HEK293T (cell line): ENCODE measurements around the gene CACNA1E.

ENCODE experiments used
- FOXA1 ChIP-seq: fragments of 450-650 bp; IDR thresholded peaks from 2 replicates; pipeline ENCODE4 v1.6.1; 2016; ENCODE audit warnings: mild to moderate bottlenecking
- FOXK2 ChIP-seq: fragments of 450-650 bp; IDR thresholded peaks from 2 replicates; pipeline ENCODE4 v1.6.1; 2016; ENCODE audit warnings: mild to moderate bottlenecking
- FOXM1 ChIP-seq: fragments of 450-650 bp; IDR thresholded peaks from 2 replicates; pipeline ENCODE4 v1.6.1; 2017; ENCODE audit warnings: mild to moderate bottlenecking, borderline replicate concordance
- L3MBTL2 ChIP-seq: fragments of 450-650 bp; conservative IDR thresholded peaks from 2 replicates; pipeline ENCODE4 v1.6.1; 2016; ENCODE audit warnings: mild to moderate bottlenecking
- LEF1 ChIP-seq: fragments of 450-650 bp; IDR thresholded peaks from 2 replicates; pipeline ENCODE4 v1.6.1; 2017; ENCODE audit warnings: mild to moderate bottlenecking, borderline replicate concordance
- SP1 ChIP-seq: fragments of 450-650 bp; IDR thresholded peaks from 2 replicates; pipeline ENCODE4 v1.6.1; 2017
- SUZ12 ChIP-seq: fragments of 450-650 bp; IDR thresholded peaks from 2 replicates; pipeline ENCODE4 v1.6.1; 2016; ENCODE audit warnings: mild to moderate bottlenecking
- TARDBP ChIP-seq: fragments of 450-650 bp; IDR thresholded peaks from 2 replicates; pipeline ENCODE4 v1.6.1; 2016

DNA sequence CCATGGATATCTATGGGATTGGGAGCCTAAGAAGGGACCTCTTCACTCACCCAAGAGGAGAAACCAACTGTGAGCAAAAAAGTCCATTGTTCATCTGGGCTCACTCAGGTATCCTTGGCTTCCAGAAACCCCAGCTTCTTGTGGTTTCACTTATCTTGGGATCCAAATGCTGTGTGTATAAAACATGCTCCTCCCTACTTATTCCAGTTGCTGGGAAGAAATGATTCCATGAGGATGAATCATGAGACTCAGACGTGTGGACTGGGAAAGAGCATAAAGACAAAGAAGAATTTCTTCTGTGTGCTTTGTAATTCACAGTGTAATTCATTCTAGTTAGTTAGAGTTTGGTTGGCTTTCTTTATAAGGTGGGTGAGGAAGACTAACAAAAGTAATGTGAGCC is 294.5 kb downstream of the CACNA1E start:
- TF ChIP-seq FOXA1 (no peak), TARDBP (no peak), FOXK2 (no peak), LEF1 (no peak), SUZ12 (no peak), SP1 (no peak), L3MBTL2 (no peak), FOXM1 (no peak)
